DOHH2 (cell line): ENCODE measurements around the gene OLFML2A.

Source experiments
- H3F3A ChIP-seq: fragments of 200-600 bp; sonication (generic), shearing (Covaris generic); 2 replicates; pipeline ENCODE4 v1.6.0; 2016; ENCODE audit warnings: antibody characterized with exemption, mild to moderate bottlenecking; ENCODE audit not compliant: control insufficient read depth, insufficient read depth
- H3K27ac ChIP-seq: fragments of 200-600 bp; sonication (generic); 2 replicates; pipeline ENCODE4 v1.5.1; 2014; ENCODE audit warnings: low read depth, mild to moderate bottlenecking, low read length, moderate library complexity
- H3K27me3 ChIP-seq: fragments of 200-600 bp; sonication (generic); 2 replicates; pipeline ENCODE4 v1.6.1; 2014; ENCODE audit warnings: mild to moderate bottlenecking, low read length, mixed read lengths; ENCODE audit not compliant: control insufficient read depth
- H3K36me3 ChIP-seq: fragments of 200-600 bp; sonication (generic); 2 replicates; pipeline ENCODE4 v1.6.1; 2014; ENCODE audit warnings: mild to moderate bottlenecking, low read length, moderate library complexity, mixed read lengths; ENCODE audit not compliant: control insufficient read depth
- H3K4me1 ChIP-seq: fragments of 200-600 bp; sonication (generic); 2 replicates; pipeline ENCODE4 v1.6.1; 2014; ENCODE audit warnings: mild to moderate bottlenecking, low read length, mixed read lengths; ENCODE audit not compliant: control insufficient read depth
- H3K4me2 ChIP-seq: fragments of 200-600 bp; sonication (generic); 2 replicates; pipeline ENCODE4 v1.6.0; 2014; ENCODE audit warnings: mild to moderate bottlenecking, low read length, moderate library complexity
- H3K4me3 ChIP-seq: fragments of 200-600 bp; sonication (generic); 2 replicates; pipeline ENCODE4 v1.5.1; 2014; ENCODE audit warnings: mild to moderate bottlenecking, low read length, mixed read lengths
- H3K79me2 ChIP-seq: fragments of 200-600 bp; sonication (generic); 2 replicates; pipeline ENCODE4 v1.6.1; 2014; ENCODE audit warnings: mild to moderate bottlenecking, low read length, mixed read lengths; ENCODE audit not compliant: control insufficient read depth
- H3K9me2 ChIP-seq: fragments of 200-600 bp; sonication (generic); replicated peaks from 2 replicates; pipeline ENCODE4 v1.6.1; 2014; ENCODE audit warnings: mild to moderate bottlenecking, low read length, mixed read lengths; ENCODE audit not compliant: control insufficient read depth
- H3K9me3 ChIP-seq: fragments of 200-600 bp; sonication (generic); 2 replicates; pipeline ENCODE4 v1.6.1; 2014; ENCODE audit warnings: antibody characterized with exemption, low read length, mixed read lengths; ENCODE audit not compliant: control insufficient read depth, insufficient read depth
- H4K20me1 ChIP-seq: fragments of 200-600 bp; sonication (generic); 2 replicates; pipeline ENCODE4 v1.6.0; 2014; ENCODE audit warnings: low read depth, mild to moderate bottlenecking, antibody characterized with exemption, low read length, moderate library complexity; ENCODE audit not compliant: control insufficient read depth, insufficient read depth
- EZH2phosphoT487 ChIP-seq: fragments of 200-600 bp; sonication (generic); IDR thresholded peaks from 2 replicates; pipeline ENCODE4 v1.6.1; 2017; ENCODE audit warnings: borderline replicate concordance, mild to moderate bottlenecking, antibody characterized with exemption, low read length, moderate library complexity, mixed read lengths
- TF ChIP-seq, protein P1 (sequence below): fragments of 200-600 bp; sonication (generic); IDR thresholded peaks from one replicate; pipeline ENCODE4 v1.5.1; 2014; ENCODE audit warnings: antibody characterized with exemption, mild to moderate bottlenecking, low read depth, low read length; ENCODE audit not compliant: poor library complexity, severe bottlenecking

The OLFML2A gene

DNA sequence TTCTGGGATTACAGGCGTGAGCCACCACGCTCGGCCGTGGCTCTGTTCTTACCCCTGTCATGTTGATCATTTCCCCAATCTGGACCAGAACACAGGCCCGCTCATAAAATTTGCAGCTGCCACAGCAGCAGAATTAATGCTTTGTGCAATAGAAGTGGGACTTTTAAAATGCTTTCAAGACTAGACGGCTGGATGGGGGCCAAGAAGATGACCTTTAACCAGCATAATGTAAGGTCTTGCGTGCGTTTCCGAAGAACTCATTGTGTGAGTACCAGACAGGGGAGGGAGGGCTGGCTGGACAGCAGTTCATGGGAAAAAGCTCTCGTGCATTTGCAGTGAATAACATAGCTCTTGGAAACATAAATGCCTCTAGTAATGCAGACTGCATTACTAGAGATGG lies 72.9 kb downstream of the OLFML2A start:
- no peak overlapping the region for H3K4me3 ChIP-seq
- peaks cover 7% of the 10 kb centered on the region; the same call in 1 of the 2 replicates for H3K27me3 ChIP-seq
- H3K79me2 ChIP-seq = no peaks in the 10 kb centered on the region
- H3K27ac ChIP-seq = no peak overlapping the region
- no peaks in the 10 kb centered on the region for H3K36me3 ChIP-seq
- H3K9me2 ChIP-seq = no peaks in the 10 kb centered on the region
- H3K9me3 ChIP-seq = no peaks in the 10 kb centered on the region
- H3F3A ChIP-seq = peaks cover 5% of the 10 kb centered on the region
- no peaks in the 10 kb centered on the region for H4K20me1 ChIP-seq
- peaks cover 10% of the 10 kb centered on the region for H3K4me1 ChIP-seq
- no peak overlapping the region for H3K4me2 ChIP-seq
- TF ChIP-seq, protein P1, sequence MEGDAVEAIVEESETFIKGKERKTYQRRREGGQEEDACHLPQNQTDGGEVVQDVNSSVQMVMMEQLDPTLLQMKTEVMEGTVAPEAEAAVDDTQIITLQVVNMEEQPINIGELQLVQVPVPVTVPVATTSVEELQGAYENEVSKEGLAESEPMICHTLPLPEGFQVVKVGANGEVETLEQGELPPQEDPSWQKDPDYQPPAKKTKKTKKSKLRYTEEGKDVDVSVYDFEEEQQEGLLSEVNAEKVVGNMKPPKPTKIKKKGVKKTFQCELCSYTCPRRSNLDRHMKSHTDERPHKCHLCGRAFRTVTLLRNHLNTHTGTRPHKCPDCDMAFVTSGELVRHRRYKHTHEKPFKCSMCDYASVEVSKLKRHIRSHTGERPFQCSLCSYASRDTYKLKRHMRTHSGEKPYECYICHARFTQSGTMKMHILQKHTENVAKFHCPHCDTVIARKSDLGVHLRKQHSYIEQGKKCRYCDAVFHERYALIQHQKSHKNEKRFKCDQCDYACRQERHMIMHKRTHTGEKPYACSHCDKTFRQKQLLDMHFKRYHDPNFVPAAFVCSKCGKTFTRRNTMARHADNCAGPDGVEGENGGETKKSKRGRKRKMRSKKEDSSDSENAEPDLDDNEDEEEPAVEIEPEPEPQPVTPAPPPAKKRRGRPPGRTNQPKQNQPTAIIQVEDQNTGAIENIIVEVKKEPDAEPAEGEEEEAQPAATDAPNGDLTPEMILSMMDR = no peak
- no peak for TF ChIP-seq EZH2phosphoT487

DNA sequence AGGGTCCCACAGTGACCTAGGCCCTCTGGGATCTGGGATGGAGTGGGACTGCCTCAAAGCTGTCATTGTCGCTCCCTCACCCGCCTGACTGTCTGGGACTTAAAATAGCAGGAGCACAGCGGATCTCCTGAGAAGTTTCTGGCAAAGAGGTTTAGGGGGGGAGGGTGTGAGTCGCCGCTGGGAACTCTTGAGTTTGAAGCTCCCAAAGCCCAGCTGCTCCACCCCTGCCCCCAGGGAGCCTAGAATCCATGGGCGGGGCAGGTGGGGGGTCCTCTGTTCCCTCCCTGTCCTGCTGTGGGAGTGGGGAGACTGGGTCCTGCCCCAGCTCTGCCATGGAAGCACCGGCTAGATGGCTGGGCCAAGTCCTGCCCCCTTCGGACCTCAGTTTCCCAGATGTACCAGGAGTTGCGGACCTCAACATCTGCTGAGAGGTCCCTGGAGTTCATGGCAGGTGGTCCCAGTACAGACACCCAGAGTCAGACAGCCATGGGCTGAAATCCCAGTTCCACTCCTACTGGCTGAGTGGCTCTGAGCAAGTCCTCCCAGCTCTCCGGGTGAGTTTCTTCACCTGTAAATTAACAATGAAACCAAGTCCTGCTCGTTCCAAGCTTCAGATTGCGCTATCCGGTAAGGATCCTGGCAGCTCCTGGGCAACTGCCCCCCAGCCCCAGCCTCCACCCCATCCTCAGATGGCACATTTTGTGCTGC lies 75.3 kb downstream of the OLFML2A start:
- Histone ChIP-seq H3K27ac (no peak overlapping the region), H3K4me2 (peak overlapping the region; percentile 77), H4K20me1 (peaks cover 12% of the 10 kb centered on the region; the same call in 1 of the 2 replicates), H3K4me3 (peak overlapping the region; percentile 65), H3F3A (peaks cover 29% of the 10 kb centered on the region), H3K79me2 (no peaks in the 10 kb centered on the region), H3K27me3 (peaks cover 7% of the 10 kb centered on the region; the same call in 1 of the 2 replicates), H3K9me2 (no peaks in the 10 kb centered on the region), H3K9me3 (no peaks in the 10 kb centered on the region), H3K36me3 (peaks cover 13% of the 10 kb centered on the region), H3K4me1 (peaks cover 10% of the 10 kb centered on the region)
- TF ChIP-seq EZH2phosphoT487 = no peak
- TF ChIP-seq, protein P1 = no peak

DNA sequence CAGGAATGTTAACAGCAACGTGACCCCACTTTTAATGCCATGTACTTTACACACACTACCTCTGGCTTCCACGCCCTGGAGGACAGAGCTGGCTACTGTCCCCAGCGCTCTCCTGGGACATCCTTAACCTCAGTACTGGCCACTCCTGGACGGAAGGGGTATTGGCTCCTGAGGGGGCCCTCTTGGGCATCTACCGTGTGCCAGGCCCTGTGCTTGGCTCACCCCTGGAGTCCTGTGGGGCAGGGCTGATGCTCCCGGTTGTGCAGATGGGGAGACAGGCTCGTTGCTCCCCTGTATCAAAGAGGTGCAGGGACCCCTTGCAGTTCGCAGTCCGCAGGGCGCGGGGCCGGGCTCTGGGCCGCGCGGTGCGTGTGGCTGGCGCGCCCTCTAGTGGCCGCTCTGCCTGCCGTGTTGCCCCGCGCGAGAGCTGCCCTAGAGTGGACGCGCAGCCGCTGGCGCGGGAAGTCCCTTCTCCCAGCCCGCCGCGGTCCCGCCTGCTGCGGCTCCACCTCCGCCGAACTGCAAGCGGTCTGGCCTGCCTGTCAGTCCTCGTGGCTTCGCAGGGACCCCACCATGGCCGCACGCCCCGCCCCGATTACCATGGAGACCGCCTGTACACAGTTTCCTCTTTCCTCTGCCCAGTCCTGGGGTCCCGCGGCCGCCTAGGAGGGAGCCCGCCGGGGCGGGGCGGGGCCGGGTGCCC lies 76.0 kb downstream of the OLFML2A start, which contains the start of gene WDR38:
Gene WDR38, plus strand, starts transcription at position 632 of the 703 bp plus-strand sequence. CDS start 72 bp downstream, outside the sequence.
- no peak within 1 kb of the TSS for H3K27ac ChIP-seq

More for the DNA sequence above, 76.0 kb downstream of the OLFML2A start, which contains the start of gene WDR38:
- peaks cover 31% of the 10 kb centered on the region for H3F3A ChIP-seq
- H3K4me1 ChIP-seq = peaks cover 10% of the 10 kb centered on the region
- H3K9me2 ChIP-seq = no peaks in the 10 kb centered on the region
- TF ChIP-seq EZH2phosphoT487 = no peak
- TF ChIP-seq, protein P1 = peak; percentile 99
- H3K4me3 ChIP-seq = peak within 1 kb of the TSS; percentile 65
- H3K27me3 ChIP-seq = peaks cover 7% of the 10 kb centered on the region; the same call in 1 of the 2 replicates
- peaks cover 20% of the 10 kb centered on the region for H3K36me3 ChIP-seq
- H3K4me2 ChIP-seq = peak within 1 kb of the TSS; percentile 77
- peaks cover 12% of the 10 kb centered on the region; the same call in 1 of the 2 replicates for H4K20me1 ChIP-seq
- H3K79me2 ChIP-seq = no peaks in the 10 kb centered on the region
- no peaks in the 10 kb centered on the region for H3K9me3 ChIP-seq
